ENCODE data around the gene ADAMTS9. TPM values are rescaled to one million over a fixed set of nuclear protein-coding genes. Genes with fewer than 3 reads are reported as not detected.

The ADAMTS9 gene
- total RNA-seq, 1 donor from 2014 or later, result not detected

DNA sequence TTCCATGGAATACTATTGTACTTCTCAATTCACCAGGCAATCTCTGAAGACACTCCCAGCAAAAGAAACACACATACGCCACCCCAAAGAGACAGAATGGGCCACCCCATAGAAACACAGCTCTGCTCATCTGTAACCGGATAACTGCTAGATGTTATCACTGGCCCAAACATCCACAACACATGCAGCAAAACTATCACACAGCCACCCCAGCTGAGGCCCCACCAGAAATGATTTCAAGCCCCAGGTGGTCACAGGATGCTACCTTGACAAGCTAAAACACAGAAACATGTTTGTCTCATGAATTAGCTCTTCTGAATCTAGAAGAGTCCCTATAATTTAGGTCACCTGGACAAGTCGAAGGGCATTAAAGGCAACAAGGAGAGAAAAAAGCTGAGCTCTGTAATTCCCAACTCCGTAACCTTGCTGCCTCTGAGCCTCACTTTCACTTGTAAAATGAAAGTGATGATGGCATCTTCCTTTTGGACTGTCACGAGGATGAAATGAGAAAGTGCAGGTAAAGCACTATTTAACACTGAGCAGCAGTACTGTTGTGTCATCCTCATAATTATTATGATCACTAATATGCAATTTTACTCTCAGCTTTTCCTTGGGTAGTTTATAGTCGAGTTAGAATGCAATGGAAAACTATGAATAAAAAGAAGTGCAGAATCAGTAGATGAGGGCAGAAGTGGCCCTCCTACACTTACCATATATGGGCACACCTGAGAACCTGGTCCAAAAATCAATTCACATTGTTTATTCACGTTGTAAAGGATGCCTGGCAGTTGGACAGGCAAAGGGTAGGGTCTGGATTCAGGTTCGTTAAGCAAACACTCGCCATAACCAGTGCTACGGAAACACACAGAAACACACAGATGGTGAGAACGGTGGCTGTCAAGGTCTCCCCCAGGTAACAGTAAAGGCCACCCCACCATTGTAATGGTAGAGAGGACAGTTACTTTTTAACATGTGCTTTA lies 38.6 kb downstream of the ADAMTS9 start:
- no peaks in the 10 kb centered on the region for H3K36me3 Mint-ChIP-seq (ENCODE audit: low read depth)
- intact Hi-C loops (cut with micrococcal nuclease), result no loop called here
- no peak overlapping the region for H3K27ac Mint-ChIP-seq
- ChIA-PET POLR2A (no interaction called here), CTCF (no interaction called here)
- ATAC-seq (ENCODE audit: low read depth) (no peak), DNase-seq (no peak)
- H3K4me3 Mint-ChIP-seq, result no peak overlapping the region
- H3K4me1 Mint-ChIP-seq, result no peaks in the 10 kb centered on the region
- no peak for TF ChIP-seq CTCF (IDR thresholded peaks at IDR 0.05)
- H3K9me3 Mint-ChIP-seq, result peaks cover 3% of the 10 kb centered on the region
- H3K27me3 Mint-ChIP-seq, result no peaks in the 10 kb centered on the region

DNA sequence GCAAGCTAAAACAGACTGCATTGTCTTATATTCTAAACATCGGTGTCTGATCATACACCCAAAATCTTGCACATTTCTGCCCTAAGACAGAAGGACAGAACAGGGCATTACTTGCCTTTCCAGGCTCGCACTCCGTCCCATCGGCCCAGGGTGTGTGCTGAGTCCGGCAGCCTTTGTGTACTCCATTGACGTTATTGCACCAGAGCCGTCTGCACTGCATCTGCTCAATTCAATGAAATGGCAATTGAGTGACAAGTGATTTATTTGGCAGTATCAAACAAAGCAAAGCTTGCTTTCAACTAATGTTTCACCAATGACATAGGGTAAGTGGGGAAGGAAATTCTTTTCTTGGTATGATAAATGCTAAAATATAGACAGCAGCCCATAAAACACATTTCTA lies 40.0 kb downstream of the ADAMTS9 start:
- Mint-ChIP-seq H3K4me3 (no peak overlapping the region), H3K36me3 (ENCODE audit: low read depth) (no peaks in the 10 kb centered on the region), H3K4me1 (no peaks in the 10 kb centered on the region), H3K9me3 (peaks cover 3% of the 10 kb centered on the region), H3K27ac (no peak overlapping the region), H3K27me3 (no peaks in the 10 kb centered on the region)
- intact Hi-C loops (cut with micrococcal nuclease), result no loop called here
- ChIA-PET POLR2A (no interaction called here), CTCF (no interaction called here)
- TF ChIP-seq CTCF (IDR thresholded peaks at IDR 0.05), result no peak
- DNase-seq (no peak), ATAC-seq (ENCODE audit: low read depth) (no peak)

DNA sequence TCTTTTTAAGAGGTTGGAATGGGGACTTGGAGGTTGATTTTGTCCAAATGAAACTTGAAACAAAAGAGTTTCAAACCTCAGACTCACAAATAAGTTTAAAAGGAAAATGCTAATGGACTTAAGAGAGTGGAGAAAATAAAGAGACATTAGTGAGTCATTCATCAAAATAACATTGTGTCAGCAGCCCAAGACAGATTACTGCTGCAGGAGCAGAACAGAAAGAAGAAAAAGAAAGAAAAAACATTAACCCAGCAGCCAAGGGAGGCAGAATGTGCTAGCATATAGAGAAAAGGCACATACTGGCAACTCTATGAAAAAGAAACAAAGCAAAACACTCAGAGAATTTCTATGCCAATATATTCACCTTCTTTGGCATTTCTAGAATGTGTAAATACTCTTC lies 42.6 kb downstream of the ADAMTS9 start:
- Mint-ChIP-seq H3K27me3 (no peaks in the 10 kb centered on the region), H3K4me1 (no peaks in the 10 kb centered on the region), H3K9me3 (peaks cover 3% of the 10 kb centered on the region), H3K4me3 (no peak overlapping the region), H3K36me3 (ENCODE audit: low read depth) (no peaks in the 10 kb centered on the region), H3K27ac (no peak overlapping the region)
- TF ChIP-seq CTCF (IDR thresholded peaks at IDR 0.05), result no peak
- DNase-seq (no peak), ATAC-seq (ENCODE audit: low read depth) (no peak)
- intact Hi-C loops (cut with micrococcal nuclease), result no loop called here
- ChIA-PET CTCF (no interaction called here), POLR2A (no interaction called here)

DNA sequence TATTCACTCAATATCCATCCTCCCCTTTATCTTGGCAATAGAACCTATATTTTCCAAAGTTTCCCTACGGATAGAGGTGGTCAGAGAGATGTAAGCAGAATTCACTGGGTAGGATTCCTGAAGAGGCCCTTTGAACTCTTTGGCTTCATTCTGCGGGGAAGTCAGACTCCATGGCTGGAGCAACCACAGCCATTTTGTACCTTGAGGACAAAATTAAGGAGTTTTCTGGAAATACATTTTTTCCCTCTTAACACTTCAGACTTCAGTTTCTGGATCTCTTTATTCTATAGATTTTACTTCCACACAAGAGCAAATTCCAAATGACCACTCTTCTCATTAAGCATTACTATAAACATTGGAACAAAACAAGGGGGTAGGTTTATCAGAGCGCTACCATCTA lies 43.3 kb downstream of the ADAMTS9 start:
- ATAC-seq (ENCODE audit: low read depth) (no peak), DNase-seq (no peak)
- TF ChIP-seq CTCF (IDR thresholded peaks at IDR 0.05), result no peak
- no peak overlapping the region for H3K27ac Mint-ChIP-seq
- H3K9me3 Mint-ChIP-seq, result peaks cover 3% of the 10 kb centered on the region
- no peaks in the 10 kb centered on the region for H3K36me3 Mint-ChIP-seq (ENCODE audit: low read depth)
- POLR2A ChIA-PET, result no interaction called here
- no peak overlapping the region for H3K4me3 Mint-ChIP-seq
- H3K27me3 Mint-ChIP-seq, result no peaks in the 10 kb centered on the region
- H3K4me1 Mint-ChIP-seq, result no peaks in the 10 kb centered on the region
- CTCF ChIA-PET, result no interaction called here
- intact Hi-C loops (cut with micrococcal nuclease), result no loop called here

DNA sequence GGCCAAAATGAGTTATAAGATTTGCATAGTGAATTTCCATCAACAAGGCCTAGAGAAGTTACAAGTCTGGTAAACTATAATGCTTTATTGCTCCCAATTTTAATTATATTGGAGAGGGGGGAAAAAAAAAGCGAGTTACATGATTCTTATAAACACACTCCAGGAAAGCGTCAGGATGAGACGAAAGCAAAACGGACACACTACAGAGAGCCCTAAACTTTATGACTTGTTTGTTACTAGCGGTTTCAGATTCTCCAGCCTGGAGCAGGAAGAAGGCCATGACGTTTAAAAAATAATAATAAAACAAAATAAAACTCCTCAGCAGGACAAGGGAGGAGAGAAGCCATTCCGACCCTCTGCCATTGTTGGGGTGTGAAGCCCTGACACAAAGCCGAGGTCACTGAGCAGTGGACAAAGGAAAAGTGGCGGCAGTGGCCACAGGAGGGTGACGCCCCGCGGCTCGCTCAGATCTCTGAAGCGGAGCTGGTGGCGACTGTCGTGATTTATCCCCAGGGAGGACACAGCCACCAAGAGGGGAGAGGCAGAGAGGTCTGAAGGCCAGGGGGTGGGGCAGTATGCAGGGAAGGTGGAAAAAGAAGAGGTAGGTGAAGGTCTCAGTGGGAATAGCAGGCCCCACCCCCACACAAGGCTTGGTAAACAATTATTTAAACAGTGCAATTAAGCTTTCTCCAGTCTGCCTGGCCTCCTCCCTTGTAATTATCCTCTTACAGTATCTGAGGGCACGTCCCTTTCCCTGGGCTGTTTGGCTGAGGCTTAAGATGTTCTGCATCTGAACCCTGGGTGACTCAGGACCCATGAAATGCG lies 45.3 kb downstream of the ADAMTS9 start:
- H3K4me3 Mint-ChIP-seq, result no peak overlapping the region
- no peak for TF ChIP-seq CTCF (IDR thresholded peaks at IDR 0.05)
- CTCF ChIA-PET, result no interaction called here

More for the DNA sequence above, 45.3 kb downstream of the ADAMTS9 start:
- POLR2A ChIA-PET, result no interaction called here
- Mint-ChIP-seq H3K27ac (no peak overlapping the region), H3K27me3 (no peaks in the 10 kb centered on the region), H3K36me3 (ENCODE audit: low read depth) (no peaks in the 10 kb centered on the region), H3K9me3 (peaks cover 3% of the 10 kb centered on the region), H3K4me1 (no peaks in the 10 kb centered on the region)
- ATAC-seq (ENCODE audit: low read depth) (no peak), DNase-seq (no peak)
- intact Hi-C loops (cut with micrococcal nuclease), result no loop called here
